ENCODE measurements around the gene PRSS8. TPM values are rescaled to one million over a fixed set of nuclear protein-coding genes. Genes with fewer than 3 reads are reported as not detected.

The PRSS8 gene
- total and polyA plus RNA-seq, 2 donors (not counting 1 experiment from before 2014, with no cell fraction given): not detected

DNA sequence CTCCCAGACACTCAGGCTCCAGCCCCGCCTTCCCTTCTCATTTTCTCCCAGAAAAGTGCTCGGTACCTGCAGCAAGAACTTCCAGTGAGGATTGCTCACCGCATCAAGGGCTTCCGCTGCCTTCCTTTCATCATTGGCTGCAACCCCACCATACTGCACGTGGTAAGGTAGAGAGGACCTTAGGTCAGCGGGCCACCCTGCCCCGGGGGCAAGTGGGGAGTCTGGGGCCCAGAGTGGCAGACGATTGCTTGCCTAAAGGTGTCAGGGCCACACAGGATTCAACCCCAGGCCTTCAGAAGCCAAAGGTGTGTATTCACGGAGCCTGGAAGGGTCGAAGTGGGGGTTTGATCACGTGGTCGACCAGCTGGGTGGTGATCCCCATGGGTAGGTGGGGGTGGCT, 25.9 kb downstream of the PRSS8 start:
- DNase-seq (ENCODE audit: low read depth in 2 of 2): no peak
- peaks cover 9% of the 10 kb centered on the region for H3K79me2 ChIP-seq (ENCODE audit: control insufficient read depth, insufficient read depth, low read length)
- H3K27me3 ChIP-seq (ENCODE audit: control insufficient read depth, insufficient read depth, low read length): no peaks in the 10 kb centered on the region
- H3K4me3 ChIP-seq (replicated peaks in 1 of 4; ENCODE audit: control extremely low read depth in 1 of 4, insufficient read depth in 1 of 4, low read depth in 3 of 4, low read length in 4 of 4): peak overlapping the region in 1 of 4 experiments; percentile 95
- H3K27ac ChIP-seq (ENCODE audit: insufficient read depth, low read length): no peak overlapping the region
- TF ChIP-seq, protein P1, sequence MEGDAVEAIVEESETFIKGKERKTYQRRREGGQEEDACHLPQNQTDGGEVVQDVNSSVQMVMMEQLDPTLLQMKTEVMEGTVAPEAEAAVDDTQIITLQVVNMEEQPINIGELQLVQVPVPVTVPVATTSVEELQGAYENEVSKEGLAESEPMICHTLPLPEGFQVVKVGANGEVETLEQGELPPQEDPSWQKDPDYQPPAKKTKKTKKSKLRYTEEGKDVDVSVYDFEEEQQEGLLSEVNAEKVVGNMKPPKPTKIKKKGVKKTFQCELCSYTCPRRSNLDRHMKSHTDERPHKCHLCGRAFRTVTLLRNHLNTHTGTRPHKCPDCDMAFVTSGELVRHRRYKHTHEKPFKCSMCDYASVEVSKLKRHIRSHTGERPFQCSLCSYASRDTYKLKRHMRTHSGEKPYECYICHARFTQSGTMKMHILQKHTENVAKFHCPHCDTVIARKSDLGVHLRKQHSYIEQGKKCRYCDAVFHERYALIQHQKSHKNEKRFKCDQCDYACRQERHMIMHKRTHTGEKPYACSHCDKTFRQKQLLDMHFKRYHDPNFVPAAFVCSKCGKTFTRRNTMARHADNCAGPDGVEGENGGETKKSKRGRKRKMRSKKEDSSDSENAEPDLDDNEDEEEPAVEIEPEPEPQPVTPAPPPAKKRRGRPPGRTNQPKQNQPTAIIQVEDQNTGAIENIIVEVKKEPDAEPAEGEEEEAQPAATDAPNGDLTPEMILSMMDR (conservative IDR thresholded peaks at IDR 0.05 in 1 of 2, IDR thresholded peaks at IDR 0.05 in 1 of 2; ENCODE audit: low read depth in 1 of 2, low read length in 2 of 2): no peak
- TF ChIP-seq EZH2 (IDR thresholded peaks at IDR 0.05; ENCODE audit: low read length, missing control alignments): no peak
- no peaks in the 10 kb centered on the region for H4K20me1 ChIP-seq (ENCODE audit: control insufficient read depth, extremely low read depth, insufficient read depth, low read length)
- no peaks in the 10 kb centered on the region for H3K9me3 ChIP-seq (ENCODE audit: control insufficient read depth, insufficient read depth, low read depth, low read length)
- no peak overlapping the region for H2AFZ ChIP-seq (ENCODE audit: low read length)
- H3K4me2 ChIP-seq (ENCODE audit: extremely low read depth, insufficient read depth, low read length): peak overlapping the region; percentile 83
- H3K4me1 ChIP-seq (ENCODE audit: control insufficient read depth, extremely low read depth, insufficient read depth, low read length): peaks cover 3% of the 10 kb centered on the region
- H3K36me3 ChIP-seq (ENCODE audit: control insufficient read depth, insufficient read depth, low read length): peaks cover 19% of the 10 kb centered on the region
- no peak overlapping the region for H3K9ac ChIP-seq (ENCODE audit: insufficient read depth, low read length)

DNA sequence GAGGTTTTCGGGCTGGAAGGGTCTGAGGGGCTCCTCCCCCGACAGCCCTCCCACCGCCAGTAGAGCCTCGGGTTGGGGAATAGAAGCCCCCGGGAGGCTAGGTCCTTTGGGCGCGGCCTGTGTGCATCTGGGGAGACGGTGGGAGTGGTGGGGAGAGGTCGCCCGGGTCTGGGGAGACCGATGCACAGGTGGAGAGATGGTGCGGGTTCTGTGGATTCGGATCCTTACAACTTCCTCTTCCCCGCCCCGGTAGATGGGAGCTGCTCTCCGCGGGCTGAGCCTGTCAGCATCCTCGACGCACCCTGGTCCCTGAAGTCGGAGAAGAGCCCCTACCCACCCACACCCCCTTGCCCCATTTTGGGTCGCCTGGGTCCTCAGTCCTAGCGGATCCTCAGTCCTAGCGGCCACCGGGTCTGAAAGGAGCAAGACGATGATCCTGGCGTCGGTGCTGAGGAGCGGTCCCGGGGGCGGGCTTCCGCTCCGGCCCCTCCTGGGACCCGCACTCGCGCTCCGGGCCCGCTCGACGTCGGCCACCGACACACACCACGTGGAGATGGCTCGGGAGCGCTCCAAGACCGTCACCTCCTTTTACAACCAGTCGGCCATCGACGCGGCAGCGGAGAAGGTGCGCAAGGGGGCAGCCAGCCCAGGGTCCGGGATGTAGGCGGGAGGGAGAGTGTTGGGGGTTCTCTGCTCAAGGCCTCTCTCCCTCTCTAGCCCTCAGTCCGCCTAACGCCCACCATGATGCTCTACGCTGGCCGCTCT, 26.6 kb downstream of the PRSS8 start:
- peak overlapping the region; percentile 95 for H3K9ac ChIP-seq (ENCODE audit: insufficient read depth, low read length)
- no peaks in the 10 kb centered on the region for H4K20me1 ChIP-seq (ENCODE audit: control insufficient read depth, extremely low read depth, insufficient read depth, low read length)
- H3K4me3 ChIP-seq (replicated peaks in 1 of 4; ENCODE audit: control extremely low read depth in 1 of 4, insufficient read depth in 1 of 4, low read depth in 3 of 4, low read length in 4 of 4): peak overlapping the region; percentile 60 to 95 (median 89)
- H3K9me3 ChIP-seq (ENCODE audit: control insufficient read depth, insufficient read depth, low read depth, low read length): no peaks in the 10 kb centered on the region
- no peak overlapping the region for H2AFZ ChIP-seq (ENCODE audit: low read length)
- peak overlapping the region; percentile 83 for H3K4me2 ChIP-seq (ENCODE audit: extremely low read depth, insufficient read depth, low read length)
- H3K27me3 ChIP-seq (ENCODE audit: control insufficient read depth, insufficient read depth, low read length): no peaks in the 10 kb centered on the region
- H3K79me2 ChIP-seq (ENCODE audit: control insufficient read depth, insufficient read depth, low read length): peaks cover 9% of the 10 kb centered on the region
- TF ChIP-seq, protein P1 (conservative IDR thresholded peaks at IDR 0.05 in 1 of 2, IDR thresholded peaks at IDR 0.05 in 1 of 2; ENCODE audit: low read depth in 1 of 2, low read length in 2 of 2): no peak
- TF ChIP-seq EZH2 (IDR thresholded peaks at IDR 0.05; ENCODE audit: low read length, missing control alignments): no peak
- DNase-seq (ENCODE audit: low read depth in 2 of 2): no peak
- H3K27ac ChIP-seq (ENCODE audit: insufficient read depth, low read length): peak overlapping the region; percentile 82
- H3K36me3 ChIP-seq (ENCODE audit: control insufficient read depth, insufficient read depth, low read length): peaks cover 19% of the 10 kb centered on the region
- H3K4me1 ChIP-seq (ENCODE audit: control insufficient read depth, extremely low read depth, insufficient read depth, low read length): peaks cover 3% of the 10 kb centered on the region

DNA sequence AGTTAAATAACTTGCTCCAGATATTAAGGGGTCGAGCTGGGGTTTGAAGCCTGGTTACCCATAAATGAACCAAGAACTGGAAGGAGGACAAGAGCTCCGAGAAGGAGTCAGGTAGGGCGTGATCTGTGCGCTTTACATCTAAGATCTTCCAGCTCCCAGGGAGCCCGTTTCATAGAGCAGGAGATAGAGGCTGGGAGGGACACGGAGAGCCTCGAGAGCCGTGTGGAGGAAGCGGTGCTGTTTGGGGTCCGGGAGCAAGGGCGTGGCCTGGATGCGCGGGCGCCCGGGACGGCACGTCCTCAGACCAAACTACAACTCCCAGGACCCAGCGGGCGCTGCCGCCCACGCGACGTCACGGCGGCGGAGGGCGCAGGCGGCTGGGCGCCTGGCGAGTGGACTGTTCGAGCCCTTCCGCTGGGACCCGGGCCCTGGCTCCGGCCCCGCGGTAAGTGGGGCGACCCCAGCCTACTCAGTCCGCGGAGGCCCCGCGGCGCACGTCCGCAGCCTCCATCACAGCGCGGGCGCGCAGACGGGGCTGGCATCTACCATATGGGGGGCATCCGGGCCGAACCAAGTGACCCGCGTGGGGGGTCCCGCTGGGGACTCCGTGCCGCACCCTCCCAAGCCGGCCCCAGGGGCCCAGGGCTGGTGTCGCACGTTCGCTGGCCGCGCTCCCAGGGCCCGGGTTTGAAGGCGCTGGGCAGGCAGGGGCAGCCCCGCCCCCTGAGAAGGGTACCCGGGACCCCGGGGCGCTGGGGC, 27.3 kb downstream of the PRSS8 start, which contains the start of gene BCKDK:
BCKDK (plus strand) TSS at position 352 of the 759 bp plus-strand sequence. CDS start 838 bp downstream, outside the sequence.
- Histone ChIP-seq H3K4me1 (ENCODE audit: control insufficient read depth, extremely low read depth, insufficient read depth, low read length) (peaks cover 3% of the 10 kb centered on the region), H3K9me3 (ENCODE audit: control insufficient read depth, insufficient read depth, low read depth, low read length) (no peaks in the 10 kb centered on the region), H3K27me3 (ENCODE audit: control insufficient read depth, insufficient read depth, low read length) (no peaks in the 10 kb centered on the region), H2AFZ (ENCODE audit: low read length) (peak within 1 kb of the TSS; percentile 91), H3K9ac (ENCODE audit: insufficient read depth, low read length) (peak within 1 kb of the TSS; percentile 95), H4K20me1 (ENCODE audit: control insufficient read depth, extremely low read depth, insufficient read depth, low read length) (no peaks in the 10 kb centered on the region), H3K36me3 (ENCODE audit: control insufficient read depth, insufficient read depth, low read length) (peaks cover 19% of the 10 kb centered on the region), H3K4me3 (replicated peaks in 1 of 4; ENCODE audit: control extremely low read depth in 1 of 4, insufficient read depth in 1 of 4, low read depth in 3 of 4, low read length in 4 of 4) (peak within 1 kb of the TSS; percentile 60 to 95 (median 89)), H3K27ac (ENCODE audit: insufficient read depth, low read length) (peak within 1 kb of the TSS; percentile 82), H3K4me2 (ENCODE audit: extremely low read depth, insufficient read depth, low read length) (peak within 1 kb of the TSS; percentile 83), H3K79me2 (ENCODE audit: control insufficient read depth, insufficient read depth, low read length) (peaks cover 9% of the 10 kb centered on the region)
- TF ChIP-seq, protein P1 (conservative IDR thresholded peaks at IDR 0.05 in 1 of 2, IDR thresholded peaks at IDR 0.05 in 1 of 2; ENCODE audit: low read depth in 1 of 2, low read length in 2 of 2): no peak
- TF ChIP-seq EZH2 (IDR thresholded peaks at IDR 0.05; ENCODE audit: low read length, missing control alignments): no peak
- DNase-seq (ENCODE audit: low read depth in 2 of 2): peak; percentile 60 to 63

Data from fibroblast of lung (primary cell).